Fibroblast of lung (primary cell): ENCODE measurements around the gene LZTS3. TPM values are rescaled to one million over a fixed set of nuclear protein-coding genes. Genes with fewer than 3 reads are reported as not detected.

Experiments used
- DNase-seq, 2 donors: peaks; one replicate each; pipeline versions ENCODE4 v3.0.0 to v3.0.0-alpha.2; 2010; ENCODE audit warnings: low read depth in 2 of 2
- H2AFZ ChIP-seq: 2 replicates; pipeline ENCODE4 v1.5.1; 2012; ENCODE audit warnings: low read length, control low read depth, inconsistent platforms
- H3K27ac ChIP-seq: 2 replicates; pipeline ENCODE4 v1.5.1; 2011; ENCODE audit warnings: low read length, control low read depth; ENCODE audit not compliant: insufficient read depth
- H3K27me3 ChIP-seq: 2 replicates; pipeline ENCODE4 v1.5.1; 2011; ENCODE audit warnings: mild to moderate bottlenecking, low read length; ENCODE audit not compliant: control insufficient read depth, insufficient read depth
- H3K36me3 ChIP-seq: 2 replicates; pipeline ENCODE4 v1.5.1; 2011; ENCODE audit warnings: low read length; ENCODE audit not compliant: control insufficient read depth, insufficient read depth
- H3K4me1 ChIP-seq: 2 replicates; pipeline ENCODE4 v1.5.1; 2011; ENCODE audit warnings: low read length; ENCODE audit not compliant: control insufficient read depth, insufficient read depth; ENCODE audit errors: extremely low read depth
- H3K4me2 ChIP-seq: 2 replicates; pipeline ENCODE4 v1.5.1; 2011; ENCODE audit warnings: low read length, control low read depth; ENCODE audit not compliant: insufficient read depth; ENCODE audit errors: extremely low read depth
- H3K4me3 ChIP-seq, 4 experiments: fragments of 200-600 bp in 1 of 4; sonication (generic) in 1 of 4; replicated peaks in 1 of 4; 2 replicates each; pipeline ENCODE4 v1.5.1; 2011 to 2016; ENCODE audit warnings: low read length in 4 of 4, low read depth in 3 of 4, mild to moderate bottlenecking in 3 of 4, control low read depth in 2 of 4, inconsistent platforms in 1 of 4, mixed read lengths in 1 of 4; ENCODE audit not compliant: insufficient read depth in 1 of 4; ENCODE audit errors: control extremely low read depth in 1 of 4
- H3K79me2 ChIP-seq: 2 replicates; pipeline ENCODE4 v1.5.1; 2012; ENCODE audit warnings: mild to moderate bottlenecking, low read length, inconsistent platforms; ENCODE audit not compliant: control insufficient read depth, insufficient read depth
- H3K9ac ChIP-seq: 2 replicates; pipeline ENCODE4 v1.5.1; 2011; ENCODE audit warnings: mild to moderate bottlenecking, low read length, control low read depth; ENCODE audit not compliant: insufficient read depth
- H3K9me3 ChIP-seq: 2 replicates; pipeline ENCODE4 v1.5.1; 2012; ENCODE audit warnings: low read depth, low read length; ENCODE audit not compliant: control insufficient read depth, insufficient read depth
- H4K20me1 ChIP-seq: 2 replicates; pipeline ENCODE4 v1.5.1; 2011; ENCODE audit warnings: low read length; ENCODE audit not compliant: control insufficient read depth, insufficient read depth; ENCODE audit errors: extremely low read depth
- EZH2 ChIP-seq: IDR thresholded peaks from 2 replicates; pipeline ENCODE4 v1.5.1; 2012; ENCODE audit warnings: low read length, control low read depth, mild to moderate bottlenecking; ENCODE audit errors: missing control alignments
- polyA plus RNA-seq, 2 donors: library from polyadenylated mRNA; depleted of rRNA in 1 of 2; stranded (reverse) in 1 of 2; unstranded in 1 of 2; fragments of >200 nt; gene quantifications; 2 replicates each; pipeline ENCODE4 v1.2.1, GENCODE V29; 2011 to 2012; ENCODE audit warnings: missing spikeins in 1 of 2
- total RNA-seq: library from RNA; depleted of rRNA; stranded (reverse); fragments of >200 nt; gene quantifications from 2 replicates; pipeline ENCODE4 v1.2.1, GENCODE V29; 2014
- TF ChIP-seq, protein P1 (sequence below), 2 donors: IDR thresholded peaks in 1 of 2; conservative IDR thresholded peaks in 1 of 2; 1 replicate in 1 of 2; 2 replicates in 1 of 2; pipeline ENCODE4 v1.5.1; 2011 to 2012; ENCODE audit warnings: low read length in 2 of 2, control low read depth in 1 of 2, inconsistent platforms in 1 of 2, low read depth in 1 of 2, mild to moderate bottlenecking in 1 of 2

LZTS3 gene
- total and polyA plus RNA-seq, 2 donors (not counting 1 experiment from before 2014, with no cell fraction given): 2.6 to 6.1 TPM

DNA sequence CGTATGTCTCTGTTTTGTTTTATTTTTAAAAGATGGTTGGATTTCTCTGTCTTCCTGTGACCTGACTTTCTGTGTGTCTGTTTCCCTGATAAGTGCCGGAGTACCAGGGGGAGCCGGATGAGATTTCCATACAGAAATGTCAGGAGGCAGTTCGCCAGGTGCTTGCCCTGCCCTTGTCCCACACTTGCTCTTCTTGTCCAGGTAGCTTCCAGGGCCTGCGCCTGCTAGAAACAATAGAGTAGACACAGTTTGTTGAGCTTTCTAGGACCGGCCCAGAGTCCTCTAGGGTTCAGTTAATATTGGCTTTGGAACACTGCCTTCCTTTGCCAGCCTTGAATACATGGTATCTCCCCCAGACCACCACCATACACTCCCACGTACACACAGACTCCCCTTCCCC, 39.9 kb upstream of the LZTS3 start:
- Histone ChIP-seq H4K20me1 (no peaks in the 10 kb centered on the region), H3K36me3 (peaks cover 2% of the 10 kb centered on the region), H3K79me2 (peaks cover 25% of the 10 kb centered on the region), H3K9me3 (no peaks in the 10 kb centered on the region), H2AFZ (no peak overlapping the region), H3K27me3 (no peaks in the 10 kb centered on the region), H3K9ac (no peak overlapping the region), H3K4me1 (peaks cover 6% of the 10 kb centered on the region), H3K4me2 (no peak overlapping the region), H3K27ac (no peak overlapping the region), H3K4me3 (no peak overlapping the region)
- no peak for DNase-seq
- TF ChIP-seq EZH2: no peak
- TF ChIP-seq, protein P1, sequence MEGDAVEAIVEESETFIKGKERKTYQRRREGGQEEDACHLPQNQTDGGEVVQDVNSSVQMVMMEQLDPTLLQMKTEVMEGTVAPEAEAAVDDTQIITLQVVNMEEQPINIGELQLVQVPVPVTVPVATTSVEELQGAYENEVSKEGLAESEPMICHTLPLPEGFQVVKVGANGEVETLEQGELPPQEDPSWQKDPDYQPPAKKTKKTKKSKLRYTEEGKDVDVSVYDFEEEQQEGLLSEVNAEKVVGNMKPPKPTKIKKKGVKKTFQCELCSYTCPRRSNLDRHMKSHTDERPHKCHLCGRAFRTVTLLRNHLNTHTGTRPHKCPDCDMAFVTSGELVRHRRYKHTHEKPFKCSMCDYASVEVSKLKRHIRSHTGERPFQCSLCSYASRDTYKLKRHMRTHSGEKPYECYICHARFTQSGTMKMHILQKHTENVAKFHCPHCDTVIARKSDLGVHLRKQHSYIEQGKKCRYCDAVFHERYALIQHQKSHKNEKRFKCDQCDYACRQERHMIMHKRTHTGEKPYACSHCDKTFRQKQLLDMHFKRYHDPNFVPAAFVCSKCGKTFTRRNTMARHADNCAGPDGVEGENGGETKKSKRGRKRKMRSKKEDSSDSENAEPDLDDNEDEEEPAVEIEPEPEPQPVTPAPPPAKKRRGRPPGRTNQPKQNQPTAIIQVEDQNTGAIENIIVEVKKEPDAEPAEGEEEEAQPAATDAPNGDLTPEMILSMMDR (conservative IDR thresholded peaks at IDR 0.05 in 1 of 2, IDR thresholded peaks at IDR 0.05 in 1 of 2; ENCODE audit: low read depth in 1 of 2, low read length in 2 of 2): no peak

DNA sequence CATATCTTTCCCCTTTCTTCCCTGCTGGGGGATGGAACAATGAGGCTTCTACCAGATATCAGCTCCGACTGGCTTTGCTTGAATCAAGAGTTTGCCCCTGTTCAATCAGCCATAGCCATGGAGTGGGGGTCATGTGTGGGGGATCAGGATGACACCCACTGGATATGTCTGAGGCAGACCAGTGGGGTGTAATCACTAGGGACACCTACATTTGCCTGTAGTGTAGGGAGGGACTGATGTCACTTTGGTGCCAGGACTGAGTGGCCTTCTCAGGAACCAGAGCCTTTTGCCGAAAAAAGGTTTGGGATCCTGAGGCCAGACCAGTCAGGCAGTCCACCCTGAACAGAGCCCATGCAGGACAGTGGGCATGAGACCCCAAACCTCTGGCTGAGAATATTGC, 37.0 kb upstream of the LZTS3 start:
- Histone ChIP-seq H3K4me2 (peak overlapping the region; percentile 96), H3K9me3 (no peaks in the 10 kb centered on the region), H4K20me1 (no peaks in the 10 kb centered on the region), H3K27me3 (no peaks in the 10 kb centered on the region), H3K9ac (peak overlapping the region; percentile 81), H3K36me3 (peaks cover 2% of the 10 kb centered on the region), H3K4me3 (peak overlapping the region; percentile 92 to 96 (median 96)), H3K79me2 (peaks cover 25% of the 10 kb centered on the region), H3K4me1 (peaks cover 6% of the 10 kb centered on the region), H2AFZ (no peak overlapping the region), H3K27ac (peak overlapping the region; percentile 84)
- DNase-seq: no peak
- no peak for TF ChIP-seq EZH2
- TF ChIP-seq, protein P1 (conservative IDR thresholded peaks at IDR 0.05 in 1 of 2, IDR thresholded peaks at IDR 0.05 in 1 of 2; ENCODE audit: low read depth in 1 of 2, low read length in 2 of 2): no peak

DNA sequence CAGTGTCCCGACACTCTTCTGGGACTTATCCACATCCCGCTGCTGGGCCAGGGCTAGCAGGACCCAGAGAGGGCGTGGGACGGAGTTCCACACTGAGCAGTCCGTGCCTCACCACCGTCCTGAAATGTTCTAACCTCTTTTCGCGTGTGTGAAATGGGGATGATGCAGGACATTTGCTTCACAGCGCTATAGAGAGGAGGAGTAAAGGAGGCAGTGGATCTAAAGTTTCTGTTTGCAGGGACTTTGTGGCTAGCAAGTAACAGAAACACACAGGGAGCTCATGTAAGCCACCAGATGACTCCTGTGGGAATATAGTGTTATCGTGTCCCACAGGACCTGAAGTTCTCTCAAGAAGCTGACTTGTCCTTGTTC, 36.6 kb upstream of the LZTS3 start:
- no peaks in the 10 kb centered on the region for H3K36me3 ChIP-seq
- peak overlapping the region; percentile 84 for H3K27ac ChIP-seq
- H3K9ac ChIP-seq: peak overlapping the region; percentile 81
- peaks cover 25% of the 10 kb centered on the region for H3K79me2 ChIP-seq
- peak overlapping the region; percentile 90 for H2AFZ ChIP-seq
- peaks cover 6% of the 10 kb centered on the region for H3K4me1 ChIP-seq
- no peaks in the 10 kb centered on the region for H3K27me3 ChIP-seq
- TF ChIP-seq, protein P1 (conservative IDR thresholded peaks at IDR 0.05 in 1 of 2, IDR thresholded peaks at IDR 0.05 in 1 of 2; ENCODE audit: low read depth in 1 of 2, low read length in 2 of 2): no peak
- no peak for TF ChIP-seq EZH2
- peak overlapping the region; percentile 92 to 96 (median 96) for H3K4me3 ChIP-seq
- H4K20me1 ChIP-seq: no peaks in the 10 kb centered on the region
- peak; percentile 10 to 14 for DNase-seq
- no peaks in the 10 kb centered on the region for H3K9me3 ChIP-seq
- peak overlapping the region; percentile 96 for H3K4me2 ChIP-seq
